Forelimb muscle (tissue), 1 donor: Measurements from ENCODE around the gene CENPP. TPM values are rescaled to one million over a fixed set of nuclear protein-coding genes. Genes with fewer than 3 reads are reported as not detected.

Experiments
- DNase-seq: peaks from one replicate; pipeline ENCODE4 v3.0.0-alpha.2; 2013; ENCODE audit warnings: low read depth
- polyA plus RNA-seq: library from polyadenylated mRNA; unstranded; fragments of 120-200 nt; gene quantifications from one replicate; pipeline ENCODE4 v1.2.1, GENCODE V29; 2013; ENCODE audit not compliant: insufficient read length

The CENPP gene
- polyA plus RNA-seq, 1 donor = 3.9 TPM

- DNase-seq = no peak
These were observed 98.6 kb downstream of the CENPP start, which contains the start of gene OMD for GRCh38 chr9:92424340-92424739. OMD (minus strand) TSS chr9:92424471; CDS start chr9:92417558, 6,913 bp downstream.

DNA sequence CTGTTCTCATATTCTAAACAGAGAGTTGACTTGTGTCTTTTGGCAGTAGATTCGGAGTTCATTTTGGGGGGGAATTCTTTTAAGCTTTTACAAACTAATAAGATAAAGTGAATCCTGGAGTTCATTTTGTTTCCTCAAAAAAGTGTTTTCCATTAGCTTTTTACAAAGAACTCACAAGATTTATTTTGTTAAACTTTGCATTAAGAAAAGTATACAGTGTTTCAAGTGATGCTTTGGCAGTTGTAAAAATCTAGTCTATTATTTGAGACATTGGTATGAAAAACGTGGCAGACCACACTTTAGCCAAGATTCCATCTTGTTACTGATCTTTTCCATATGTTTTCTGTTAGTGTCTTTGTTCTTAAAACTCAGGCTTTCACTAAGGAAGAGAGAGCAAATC lies 99.7 kb downstream of the CENPP start:
- DNase-seq = no peak

- DNase-seq = no peak
These were observed 100.9 kb downstream of the CENPP start for GRCh38 chr9:92426501-92427145.

DNA sequence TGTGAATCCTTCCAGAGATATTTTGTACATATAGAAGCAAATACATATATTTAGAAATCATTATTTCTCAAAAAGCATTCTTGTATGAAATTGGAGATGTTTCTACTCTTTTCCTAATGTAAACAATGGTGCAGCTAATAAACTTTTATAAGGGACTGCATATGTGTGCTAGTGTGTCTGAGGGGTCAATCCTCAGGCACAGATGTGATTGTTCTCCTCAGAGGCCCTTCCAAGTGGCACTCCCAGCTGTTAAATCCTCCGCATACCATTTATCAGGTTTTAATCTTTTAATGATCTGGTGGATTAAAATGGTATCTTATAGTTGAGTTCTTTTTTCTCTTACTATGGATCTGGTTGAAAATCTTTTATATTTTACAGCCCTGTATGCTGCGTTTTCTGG lies 104.1 kb downstream of the CENPP start:
- DNase-seq = no peak

GRCh38 chr9:92432350-92432749 lies 106.6 kb downstream of the CENPP start:
- DNase-seq = no peak

GRCh38 chr9:92432972-92433548 lies 107.3 kb downstream of the CENPP start:
- no peak for DNase-seq

GRCh38 chr9:92435263-92435662 lies 109.5 kb downstream of the CENPP start:
- DNase-seq = no peak

DNA sequence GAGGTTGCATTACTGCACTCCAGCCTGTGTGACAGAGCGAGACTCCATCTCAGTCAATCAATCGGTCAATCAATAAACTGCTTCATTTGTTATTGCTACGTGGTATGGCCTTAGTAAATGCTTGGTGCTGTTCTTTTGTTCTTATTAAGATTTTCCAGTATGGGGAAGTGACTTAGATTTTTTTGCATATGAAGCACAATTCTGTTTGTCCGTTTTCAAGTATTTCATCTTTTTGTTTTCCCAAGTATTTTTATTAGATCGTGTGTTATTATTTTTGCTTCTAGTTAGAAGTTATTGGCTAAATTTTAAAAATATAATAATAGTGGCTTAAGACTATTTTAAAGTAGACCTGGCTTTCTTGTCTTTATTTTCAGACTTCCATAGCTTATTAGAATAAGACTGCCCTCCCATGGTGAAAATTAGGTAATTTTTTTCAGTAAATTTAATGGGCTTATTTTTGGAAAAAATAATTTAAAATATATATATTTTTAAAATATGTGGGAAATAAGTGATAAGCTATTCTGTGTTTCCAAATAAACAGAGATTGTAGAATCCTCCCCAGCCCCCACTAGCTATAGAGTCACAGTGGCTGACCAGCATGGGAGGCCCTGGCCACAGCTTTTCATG lies 113.3 kb downstream of the CENPP start:
- DNase-seq = no peak

DNA sequence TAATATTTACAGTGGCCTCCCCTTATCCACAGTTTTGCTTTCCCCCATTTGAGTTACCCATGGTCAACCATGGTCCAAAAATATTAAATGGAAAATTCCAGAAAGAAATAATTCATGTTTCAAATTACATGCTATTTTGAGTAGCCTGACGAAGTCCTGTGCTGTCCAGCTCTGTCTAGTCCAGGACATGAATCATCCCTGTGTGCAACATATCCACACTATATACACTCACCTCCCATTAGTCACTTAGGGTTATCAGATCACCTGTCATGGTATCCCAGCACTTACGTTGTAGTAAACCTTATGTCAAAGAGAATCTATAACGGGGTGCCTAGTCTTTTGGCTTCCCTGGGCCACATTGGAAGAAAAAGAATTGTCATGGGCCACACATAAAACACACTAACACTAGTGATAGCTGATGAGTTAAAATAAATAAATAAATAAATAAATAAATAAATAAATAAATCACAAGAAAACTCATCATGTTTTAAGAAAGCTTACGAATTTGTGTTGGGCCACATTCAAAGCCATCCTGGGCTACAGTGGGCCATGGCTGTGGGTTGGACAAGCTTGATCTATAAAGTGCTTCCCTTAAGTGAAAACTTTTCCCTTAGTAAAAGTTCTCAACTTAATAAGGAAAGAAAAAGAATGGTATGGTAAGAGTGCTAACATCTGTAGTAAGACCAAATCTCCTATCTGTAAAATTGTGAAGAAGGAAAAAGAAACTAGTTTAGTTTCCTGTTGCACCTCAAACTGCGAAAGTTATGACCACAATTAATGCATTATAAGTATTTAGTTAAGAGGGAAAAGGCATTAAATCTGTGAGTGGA lies 114.4 kb downstream of the CENPP start:
- DNase-seq = no peak

DNA sequence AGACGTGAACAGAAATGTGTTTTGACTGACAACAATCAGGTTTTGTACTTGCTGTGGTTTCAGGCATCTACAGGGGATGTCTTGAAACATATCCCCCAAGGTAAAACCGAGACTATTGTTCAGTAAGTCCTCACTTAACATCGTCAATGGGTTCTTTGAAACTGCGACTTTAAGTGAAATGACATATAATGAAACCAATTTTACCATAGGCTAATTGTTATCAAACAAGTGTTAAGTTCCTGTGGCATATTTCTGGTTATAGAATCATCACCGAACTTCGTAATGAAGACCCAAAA lies 114.9 kb downstream of the CENPP start:
- DNase-seq = no peak

GRCh38 chr9:92444841-92445240 lies 119.1 kb downstream of the CENPP start:
- no peak for DNase-seq

DNA sequence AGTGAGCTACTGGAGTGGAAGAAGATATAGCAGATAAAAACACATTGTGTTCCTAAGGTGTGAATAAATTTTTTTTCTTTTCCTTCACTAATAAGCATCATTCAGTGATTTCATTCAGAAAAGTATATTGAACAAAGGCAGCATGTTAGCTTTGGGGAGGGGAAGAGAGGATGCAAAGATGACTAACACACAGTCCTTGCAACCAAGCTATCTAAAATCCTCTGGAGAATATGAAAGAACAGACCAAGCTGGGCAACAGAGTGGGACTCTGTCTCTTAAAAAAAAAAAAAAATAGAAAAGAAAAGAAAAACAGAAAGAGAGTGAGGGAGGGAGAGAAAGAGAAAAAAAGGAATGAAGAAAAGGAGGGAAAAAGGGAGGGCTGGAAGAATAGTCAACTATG lies 120.8 kb downstream of the CENPP start:
- DNase-seq = no peak

DNA sequence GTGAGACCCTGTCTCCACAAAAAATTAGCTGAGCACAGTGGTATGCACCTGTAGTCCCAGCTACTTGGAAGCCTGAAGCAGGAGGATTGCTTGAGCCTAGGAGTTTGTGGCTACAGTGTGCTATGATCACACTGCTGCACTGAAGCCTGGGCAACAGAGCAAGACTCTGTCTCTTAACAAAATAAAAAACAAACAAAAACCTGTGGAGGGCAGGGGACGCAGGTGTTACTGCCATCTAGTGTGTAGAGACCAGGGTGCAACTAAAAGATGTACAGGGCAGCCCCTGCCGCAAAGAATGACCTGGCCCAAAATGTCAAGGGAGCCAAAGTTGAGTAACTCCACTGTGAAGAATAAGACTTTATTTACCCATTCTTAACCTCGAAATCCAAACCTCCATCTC lies 129.5 kb downstream of the CENPP start:
- no peak for DNase-seq

DNA sequence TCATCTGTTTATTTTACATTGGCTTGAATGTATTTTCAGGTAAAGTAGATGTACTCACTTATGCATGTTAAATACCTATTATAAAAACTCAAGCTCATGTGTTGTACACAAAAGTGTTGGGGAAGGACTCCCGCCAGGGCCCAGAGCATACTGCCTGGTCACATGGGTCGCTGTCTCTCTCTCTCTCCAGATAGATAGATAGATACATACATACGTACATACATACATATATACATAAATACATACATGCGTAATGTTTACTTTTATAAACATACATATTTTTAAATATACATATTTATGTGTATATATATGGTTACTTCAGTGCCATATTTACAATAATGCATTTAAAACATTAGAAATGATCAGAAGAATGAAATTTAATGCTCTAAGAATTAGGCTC lies 131.8 kb downstream of the CENPP start:
- no peak for DNase-seq

- no peak for DNase-seq
These were observed 137.6 kb downstream of the CENPP start for GRCh38 chr9:92463387-92463786.

GRCh38 chr9:92463984-92464383 lies 138.2 kb downstream of the CENPP start:
- DNase-seq = no peak

- DNase-seq = no peak
These were observed 141.3 kb downstream of the CENPP start for GRCh38 chr9:92467041-92467440.

GRCh38 chr9:92467511-92467910 lies 141.8 kb downstream of the CENPP start:
- DNase-seq = no peak

DNA sequence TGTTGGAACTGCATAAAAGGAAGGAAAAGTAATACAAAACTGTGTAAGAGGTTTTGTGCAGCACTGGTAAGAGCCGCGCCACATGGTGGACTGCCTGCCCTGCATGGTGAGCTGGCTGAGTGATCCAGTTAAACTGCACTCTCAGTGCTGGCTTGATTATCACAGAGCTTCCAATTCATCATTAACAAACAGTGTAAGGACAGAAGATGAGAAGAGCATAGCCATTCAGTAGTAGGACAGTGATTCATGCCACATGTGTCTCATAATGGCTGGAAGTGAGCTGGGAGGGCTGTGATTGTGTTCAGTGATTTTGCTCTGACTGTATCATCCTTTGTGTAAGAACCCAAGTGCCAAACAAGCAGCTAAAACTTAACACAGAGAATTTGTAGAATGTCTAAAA lies 142.5 kb downstream of the CENPP start:
- DNase-seq = no peak

- no peak for DNase-seq
These were observed 148.8 kb downstream of the CENPP start for GRCh38 chr9:92474587-92474986.

- no peak for DNase-seq
These were observed 151.2 kb downstream of the CENPP start for GRCh38 chr9:92476962-92477361.

GRCh38 chr9:92478783-92479182 lies 153.0 kb downstream of the CENPP start:
- no peak for DNase-seq

DNA sequence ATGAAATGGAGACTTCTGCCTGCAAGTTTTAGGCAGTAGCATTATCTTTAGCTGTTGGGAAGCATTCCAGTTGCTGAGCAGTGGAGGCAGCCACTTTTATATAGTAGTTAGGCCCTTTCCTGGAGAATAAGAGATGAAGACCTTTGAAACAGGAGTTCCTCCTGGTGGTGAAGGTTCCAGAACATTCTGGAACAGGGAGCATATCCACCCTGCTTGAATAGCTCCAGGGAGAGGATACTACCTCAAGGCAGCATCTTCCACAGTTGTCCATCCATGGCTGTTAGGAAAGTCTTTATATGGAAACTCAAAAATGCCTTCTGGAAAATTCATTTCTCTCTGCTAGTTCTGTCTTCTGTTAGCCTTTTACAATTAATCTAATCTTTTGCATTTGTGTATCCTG lies 153.6 kb downstream of the CENPP start:
- DNase-seq = no peak
